Kidney epithelial cell (primary cell): ENCODE data around the gene SCN5A. TPM values are rescaled to one million over a fixed set of nuclear protein-coding genes. Genes with fewer than 3 reads are reported as not detected.

Experiments
- DNase-seq: peaks from one replicate; pipeline ENCODE4 v3.0.0-alpha.2; 2010; ENCODE audit warnings: low read depth
- H3K27me3 ChIP-seq: 2 replicates; pipeline ENCODE4 v1.6.0; 2011; ENCODE audit warnings: low read length; ENCODE audit not compliant: control insufficient read depth, insufficient read depth
- H3K36me3 ChIP-seq: 2 replicates; pipeline ENCODE4 v1.5.1; 2011; ENCODE audit warnings: low read length; ENCODE audit not compliant: control insufficient read depth, insufficient read depth
- H3K4me3 ChIP-seq: 2 replicates; pipeline ENCODE4 v1.5.1; 2011; ENCODE audit warnings: low read depth, mild to moderate bottlenecking, control low read depth, low read length
- CTCF ChIP-seq: IDR thresholded peaks from 2 replicates; pipeline ENCODE4 v1.5.1; 2011; ENCODE audit warnings: mild to moderate bottlenecking, moderate library complexity, low read length, control low read depth, inconsistent platforms; ENCODE audit not compliant: insufficient read depth, poor library complexity, severe bottlenecking
- total RNA-seq: library from RNA; depleted of rRNA; stranded (reverse); fragments of >200 nt; gene quantifications from 2 replicates; pipeline ENCODE4 v1.2.3, GENCODE V29; 2015

SCN5A gene
- total RNA-seq, 1 donor from 2014 or later = 3.8 TPM

DNA sequence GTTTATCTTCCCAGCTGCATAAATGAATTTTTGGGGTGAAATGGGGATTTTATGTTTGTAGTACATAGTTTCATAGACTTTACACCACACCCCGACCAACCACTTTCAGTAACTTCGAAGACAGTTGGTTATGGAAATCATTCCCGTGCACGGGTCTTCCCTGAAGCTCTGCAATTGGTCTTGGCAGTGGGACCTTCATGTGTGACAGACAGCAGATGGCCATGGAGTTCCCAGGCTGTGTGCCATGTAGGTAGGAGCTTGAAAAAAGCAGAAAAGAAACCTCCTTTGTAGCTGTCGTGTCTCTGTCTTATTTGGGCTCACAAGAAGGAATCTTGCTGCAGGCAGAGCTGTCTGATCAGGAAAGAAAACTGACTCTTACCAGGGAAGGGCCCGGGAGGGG, 127.5 kb downstream of the SCN5A start:
- no peak overlapping the region for H3K4me3 ChIP-seq
- H3K36me3 ChIP-seq = no peaks in the 10 kb centered on the region
- no peaks in the 10 kb centered on the region for H3K27me3 ChIP-seq
- no peak for TF ChIP-seq CTCF
- no peak for DNase-seq

DNA sequence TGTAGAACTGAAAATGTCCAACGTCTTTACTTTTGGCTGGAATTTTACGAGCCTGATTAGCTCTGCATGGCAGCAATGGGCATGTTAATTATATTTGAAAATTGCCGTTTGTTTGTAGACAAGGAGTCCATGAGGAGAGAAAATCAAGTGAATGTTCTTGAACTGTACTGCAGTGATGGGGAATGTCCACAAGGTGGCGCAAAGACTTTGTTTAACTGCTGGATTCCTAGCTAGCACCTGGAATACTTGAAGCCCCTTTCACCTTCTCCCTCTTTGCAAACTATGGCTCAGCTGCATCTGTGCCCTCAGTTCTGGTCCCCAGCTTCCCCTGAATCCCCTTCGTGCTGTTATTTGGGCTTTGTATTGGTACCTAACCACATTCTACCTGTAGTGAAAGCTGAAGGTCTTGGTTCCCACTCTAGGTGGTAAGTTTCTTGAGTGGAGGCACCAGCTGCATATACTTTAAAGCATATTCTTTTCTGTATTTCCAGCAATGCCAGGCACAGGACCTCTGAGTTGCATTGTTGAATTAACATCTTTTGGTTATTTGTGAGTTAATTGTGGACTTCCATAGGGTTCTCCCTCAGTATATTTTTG, 128.0 kb downstream of the SCN5A start:
- Histone ChIP-seq H3K27me3 (no peaks in the 10 kb centered on the region), H3K4me3 (no peak overlapping the region), H3K36me3 (no peaks in the 10 kb centered on the region)
- DNase-seq = peak; percentile 23
- TF ChIP-seq CTCF = peak; percentile 79

DNA sequence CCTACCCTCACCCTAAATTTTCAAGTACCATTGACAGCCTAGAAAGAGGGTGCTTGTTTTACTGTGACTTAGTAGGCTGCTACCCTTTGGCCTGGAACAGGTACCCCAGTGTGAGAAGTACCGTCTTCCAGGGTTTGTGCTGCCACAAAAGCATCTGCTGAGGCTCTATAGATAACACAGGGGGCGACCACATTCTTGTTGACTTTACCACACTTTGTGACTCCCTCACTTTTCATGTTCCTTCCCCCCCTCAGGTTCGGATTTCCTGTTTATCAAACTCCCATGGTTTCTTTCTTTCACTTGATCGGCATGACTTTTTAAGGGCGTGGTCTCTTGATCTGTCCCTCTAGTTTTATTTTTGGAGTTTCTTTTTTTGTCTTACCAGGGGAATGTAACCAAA, 129.8 kb downstream of the SCN5A start:
- no peaks in the 10 kb centered on the region for H3K27me3 ChIP-seq
- TF ChIP-seq CTCF = no peak
- H3K36me3 ChIP-seq = no peaks in the 10 kb centered on the region
- H3K4me3 ChIP-seq = no peak overlapping the region
- DNase-seq = no peak

DNA sequence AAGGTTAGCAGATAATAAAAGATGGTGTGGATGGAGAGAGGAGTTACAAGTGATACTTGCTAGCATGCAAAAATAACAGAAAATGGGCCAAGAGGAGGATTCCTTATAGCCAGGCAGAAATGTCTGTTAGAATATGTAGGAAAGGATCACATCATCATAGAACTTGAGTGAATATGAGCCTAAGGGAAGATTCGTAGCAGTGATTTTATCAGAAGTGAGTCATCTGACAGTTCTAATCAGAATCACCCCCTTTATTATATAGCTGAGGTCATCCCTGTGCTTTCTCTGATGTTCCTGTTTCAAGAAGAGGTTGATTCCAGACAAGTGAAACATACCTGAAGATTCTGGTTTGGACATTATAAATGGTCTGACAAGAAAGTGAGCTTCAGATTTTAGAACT, 130.5 kb downstream of the SCN5A start:
- DNase-seq = no peak
- H3K27me3 ChIP-seq = no peaks in the 10 kb centered on the region
- H3K4me3 ChIP-seq = no peak overlapping the region
- no peaks in the 10 kb centered on the region for H3K36me3 ChIP-seq
- TF ChIP-seq CTCF = no peak

- no peak for DNase-seq
- no peak overlapping the region for H3K4me3 ChIP-seq
- no peak for TF ChIP-seq CTCF
- H3K27me3 ChIP-seq = no peaks in the 10 kb centered on the region
- H3K36me3 ChIP-seq = no peaks in the 10 kb centered on the region
These were observed 132.8 kb downstream of the SCN5A start for GRCh38 chr3:38516669-38517068.

- TF ChIP-seq CTCF = no peak
- no peaks in the 10 kb centered on the region for H3K27me3 ChIP-seq
- DNase-seq = no peak
- no peak overlapping the region for H3K4me3 ChIP-seq
- no peaks in the 10 kb centered on the region for H3K36me3 ChIP-seq
These were observed 134.1 kb downstream of the SCN5A start for GRCh38 chr3:38515367-38515766.
